GM23338 (cell line): Measurements from ENCODE around the gene PIP5K1C. TPM values are rescaled to one million over a fixed set of nuclear protein-coding genes. Genes with fewer than 3 reads are reported as not detected.

Experiments used
- ATAC-seq: fragments of 200-7000 bp; cut with Tn5 transposase; 3 replicates; pipeline ENCODE4 v1.9.1; 2020
- DNase-seq: peaks from one replicate; pipeline ENCODE4 v3.0.0-alpha.2; 2015; ENCODE audit warnings: low spot score
- H2AFZ ChIP-seq: fragments of 200-600 bp; sonication (generic); 2 replicates; pipeline ENCODE4 v1.8.0; 2016; ENCODE audit warnings: antibody characterized with exemption, mild to moderate bottlenecking, moderate library complexity
- H3F3A ChIP-seq: fragments of 200-600 bp; sonication (generic); replicated peaks from 2 replicates; pipeline ENCODE4 v1.8.0; 2017; ENCODE audit warnings: antibody characterized with exemption, mixed run types, low read depth
- H3K27ac ChIP-seq: fragments of 200-600 bp; sonication (generic); 2 replicates; pipeline ENCODE4 v1.6.1; 2016; ENCODE audit warnings: low read depth
- H3K27me3 ChIP-seq: fragments of 200-600 bp; sonication (generic); 2 replicates; pipeline ENCODE4 v1.8.0; 2016; ENCODE audit warnings: mild to moderate bottlenecking, mixed run types, moderate library complexity; ENCODE audit not compliant: insufficient read depth
- H3K36me3 ChIP-seq: fragments of 200-600 bp; sonication (generic); 2 replicates; pipeline ENCODE4 v1.8.0; 2016; ENCODE audit warnings: mild to moderate bottlenecking; ENCODE audit not compliant: insufficient read depth
- H3K4me1 ChIP-seq: fragments of 200-600 bp; sonication (generic); 2 replicates; pipeline ENCODE4 v1.8.0; 2016; ENCODE audit warnings: mild to moderate bottlenecking, moderate library complexity; ENCODE audit not compliant: insufficient read depth
- H3K4me2 ChIP-seq: fragments of 200-600 bp; sonication (generic); 2 replicates; pipeline ENCODE4 v1.7.1; 2017; ENCODE audit warnings: mixed run types
- H3K4me3 ChIP-seq: fragments of 200-600 bp; sonication (generic); 2 replicates; pipeline ENCODE4 v1.6.1; 2016; ENCODE audit warnings: mixed run types
- H3K79me2 ChIP-seq: fragments of 200-600 bp; sonication (generic); replicated peaks from 2 replicates; pipeline ENCODE4 v1.8.0; 2017; ENCODE audit warnings: mild to moderate bottlenecking; ENCODE audit not compliant: insufficient read depth
- H3K9me2 ChIP-seq: fragments of 200-600 bp; sonication (generic); 2 replicates; pipeline ENCODE4 v1.8.0; 2017; ENCODE audit not compliant: insufficient read depth
- H4K20me1 ChIP-seq: fragments of 200-600 bp; sonication (generic); replicated peaks from 2 replicates; pipeline ENCODE4 v1.8.0; 2017; ENCODE audit warnings: mild to moderate bottlenecking; ENCODE audit not compliant: insufficient read depth
- H3K27ac Mint-ChIP-seq: 2 replicates; pipeline ENCODE4 v1.8.0; 2020; ENCODE audit warnings: inconsistent platforms, mild to moderate bottlenecking, moderate library complexity, mixed read lengths
- H3K27me3 Mint-ChIP-seq: 3 replicates; pipeline ENCODE4 v1.8.0; 2022; ENCODE audit warnings: low read depth, mild to moderate bottlenecking, moderate library complexity, mixed read lengths, inconsistent platforms; ENCODE audit not compliant: insufficient read depth, poor library complexity
- H3K36me3 Mint-ChIP-seq: 3 replicates; pipeline ENCODE4 v1.8.0; 2021; ENCODE audit warnings: low read depth, mild to moderate bottlenecking, inconsistent platforms, moderate library complexity, mixed read lengths
- H3K4me1 Mint-ChIP-seq: 3 replicates; pipeline ENCODE4 v1.8.0; 2020; ENCODE audit warnings: mild to moderate bottlenecking, inconsistent platforms, mixed read lengths
- H3K4me3 Mint-ChIP-seq: 3 replicates; pipeline ENCODE4 v1.8.0; 2021; ENCODE audit warnings: moderate library complexity, mild to moderate bottlenecking, inconsistent platforms, mixed read lengths
- H3K9me3 Mint-ChIP-seq: 3 replicates; pipeline ENCODE4 v1.8.0; 2020; ENCODE audit warnings: moderate library complexity, mild to moderate bottlenecking, inconsistent platforms, mixed read lengths
- CREB1 ChIP-seq: fragments of 250-450 bp; sonication (Bioruptor Pico); IDR thresholded peaks from 2 replicates; pipeline ENCODE4 v1.5.0; 2020; ENCODE audit warnings: low read depth, mild to moderate bottlenecking, moderate library complexity
- EZH2 ChIP-seq: fragments of 200-600 bp; sonication (generic); IDR thresholded peaks from one replicate; pipeline ENCODE4 v1.8.0; 2017; ENCODE audit warnings: antibody characterized with exemption, mild to moderate bottlenecking, low read depth; ENCODE audit not compliant: unreplicated experiment
- EZH2phosphoT487 ChIP-seq: fragments of 200-600 bp; sonication (generic); IDR thresholded peaks from one replicate; pipeline ENCODE4 v1.8.1; 2018; ENCODE audit warnings: antibody characterized with exemption; ENCODE audit not compliant: unreplicated experiment
- JUNB ChIP-seq: IDR thresholded peaks from one replicate; pipeline ENCODE4 v1.6.1; 2016; ENCODE audit warnings: antibody characterized with exemption; ENCODE audit not compliant: unreplicated experiment
- NANOG ChIP-seq: IDR thresholded peaks from 2 replicates; pipeline ENCODE4 v1.6.1; 2016; ENCODE audit warnings: antibody characterized with exemption, borderline replicate concordance
- POLR2AphosphoS5 ChIP-seq: IDR thresholded peaks from 2 replicates; pipeline ENCODE4 v1.6.1; 2016; ENCODE audit warnings: antibody characterized with exemption, low read depth
- STAT1 ChIP-seq: IDR thresholded peaks from one replicate; pipeline ENCODE4 v1.6.1; 2016; ENCODE audit warnings: antibody characterized with exemption; ENCODE audit not compliant: unreplicated experiment
- ZNF114 ChIP-seq: fragments of 250-450 bp; sonication (Bioruptor Pico); IDR thresholded peaks from 2 replicates; pipeline ENCODE4 v1.5.0; 2020; ENCODE audit warnings: mild to moderate bottlenecking, moderate library complexity
- ZNF331 ChIP-seq: fragments of 250-450 bp; sonication (Bioruptor Pico); IDR thresholded peaks from 2 replicates; pipeline ENCODE4 v1.5.0; 2020; ENCODE audit warnings: low read depth, mild to moderate bottlenecking, moderate library complexity
- polyA plus RNA-seq: library from polyadenylated mRNA; unstranded; fragments of >200 nt; fragmentation: Nextera tagmentation; extraction: Ambion mirVana; gene quantifications from 2 replicates; pipeline ENCODE4 v1.2.1, GENCODE V29; 2016
- total RNA-seq: library from RNA; depleted of rRNA; stranded (reverse); fragments of >200 nt; shearing (Covaris generic); gene quantifications from 2 replicates; pipeline ENCODE4 v1.2.3, GENCODE V29; 2014
- TF ChIP-seq, protein P1 (sequence below): IDR thresholded peaks from 2 replicates; pipeline ENCODE4 v1.6.1; 2016; ENCODE audit warnings: antibody characterized with exemption
- TF ChIP-seq, protein P2 (sequence below): fragments of 250-450 bp; sonication (Bioruptor Pico); IDR thresholded peaks from 2 replicates; pipeline ENCODE4 v1.5.0; 2020; ENCODE audit warnings: mild to moderate bottlenecking, moderate library complexity
- TF ChIP-seq, protein P3 (sequence below): IDR thresholded peaks from one replicate; pipeline ENCODE4 v1.6.1; 2018; ENCODE audit warnings: antibody characterized with exemption; ENCODE audit not compliant: unreplicated experiment
- TF ChIP-seq, protein P4 (sequence below), 2 experiments: fragments of 200-600 bp in 1 of 2; sonication (generic) in 1 of 2; conservative IDR thresholded peaks; 2 replicates each; pipeline versions ENCODE4 v1.5.1 to v1.6.1; 2016 to 2017; ENCODE audit warnings: antibody characterized with exemption in 2 of 2, low read depth in 2 of 2, mild to moderate bottlenecking in 2 of 2, moderate library complexity in 1 of 2

The PIP5K1C gene
- total and polyA plus RNA-seq, 2 experiments from 2014 or later, result 11.8 to 46.7 TPM

DNA sequence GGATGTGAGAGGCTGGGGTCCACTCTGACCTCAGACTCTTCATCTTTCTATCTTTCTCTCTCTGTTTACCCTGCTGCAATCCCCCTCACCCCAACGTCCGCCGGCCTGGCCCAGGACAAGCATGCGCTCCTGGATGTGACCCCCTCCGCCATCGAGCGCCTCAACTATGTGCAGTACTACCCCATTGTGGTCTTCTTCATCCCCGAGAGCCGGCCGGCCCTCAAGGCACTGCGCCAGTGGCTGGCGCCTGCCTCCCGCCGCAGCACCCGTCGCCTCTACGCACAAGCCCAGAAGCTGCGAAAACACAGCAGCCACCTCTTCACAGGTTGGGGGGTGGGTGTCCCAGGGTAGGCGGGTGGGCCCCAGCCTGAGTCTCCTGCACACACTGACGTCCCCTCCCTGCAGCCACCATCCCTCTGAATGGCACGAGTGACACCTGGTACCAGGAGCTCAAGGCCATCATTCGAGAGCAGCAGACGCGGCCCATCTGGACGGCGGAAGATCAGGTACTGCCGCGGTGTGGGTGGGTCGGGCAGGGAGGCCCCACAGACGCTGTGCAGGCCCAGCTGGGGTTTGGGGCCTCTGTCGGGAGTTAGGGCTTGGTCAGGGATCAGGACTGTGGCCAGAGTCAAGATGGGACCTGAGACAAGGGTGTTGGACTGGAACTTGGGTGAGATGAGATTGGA lies 46.2 kb upstream of the PIP5K1C start:
- TF ChIP-seq ZNF114 (CRISPR knock-in tag) (no peak), ZNF331 (CRISPR knock-in tag) (no peak), EZH2 (no peak), NANOG (no peak), STAT1 (no peak), POLR2AphosphoS5 (no peak), CREB1 (CRISPR knock-in tag) (no peak), EZH2phosphoT487 (no peak), JUNB (no peak)
- TF ChIP-seq, protein P1, sequence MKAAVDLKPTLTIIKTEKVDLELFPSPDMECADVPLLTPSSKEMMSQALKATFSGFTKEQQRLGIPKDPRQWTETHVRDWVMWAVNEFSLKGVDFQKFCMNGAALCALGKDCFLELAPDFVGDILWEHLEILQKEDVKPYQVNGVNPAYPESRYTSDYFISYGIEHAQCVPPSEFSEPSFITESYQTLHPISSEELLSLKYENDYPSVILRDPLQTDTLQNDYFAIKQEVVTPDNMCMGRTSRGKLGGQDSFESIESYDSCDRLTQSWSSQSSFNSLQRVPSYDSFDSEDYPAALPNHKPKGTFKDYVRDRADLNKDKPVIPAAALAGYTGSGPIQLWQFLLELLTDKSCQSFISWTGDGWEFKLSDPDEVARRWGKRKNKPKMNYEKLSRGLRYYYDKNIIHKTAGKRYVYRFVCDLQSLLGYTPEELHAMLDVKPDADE, result no peak
- TF ChIP-seq, protein P2, sequence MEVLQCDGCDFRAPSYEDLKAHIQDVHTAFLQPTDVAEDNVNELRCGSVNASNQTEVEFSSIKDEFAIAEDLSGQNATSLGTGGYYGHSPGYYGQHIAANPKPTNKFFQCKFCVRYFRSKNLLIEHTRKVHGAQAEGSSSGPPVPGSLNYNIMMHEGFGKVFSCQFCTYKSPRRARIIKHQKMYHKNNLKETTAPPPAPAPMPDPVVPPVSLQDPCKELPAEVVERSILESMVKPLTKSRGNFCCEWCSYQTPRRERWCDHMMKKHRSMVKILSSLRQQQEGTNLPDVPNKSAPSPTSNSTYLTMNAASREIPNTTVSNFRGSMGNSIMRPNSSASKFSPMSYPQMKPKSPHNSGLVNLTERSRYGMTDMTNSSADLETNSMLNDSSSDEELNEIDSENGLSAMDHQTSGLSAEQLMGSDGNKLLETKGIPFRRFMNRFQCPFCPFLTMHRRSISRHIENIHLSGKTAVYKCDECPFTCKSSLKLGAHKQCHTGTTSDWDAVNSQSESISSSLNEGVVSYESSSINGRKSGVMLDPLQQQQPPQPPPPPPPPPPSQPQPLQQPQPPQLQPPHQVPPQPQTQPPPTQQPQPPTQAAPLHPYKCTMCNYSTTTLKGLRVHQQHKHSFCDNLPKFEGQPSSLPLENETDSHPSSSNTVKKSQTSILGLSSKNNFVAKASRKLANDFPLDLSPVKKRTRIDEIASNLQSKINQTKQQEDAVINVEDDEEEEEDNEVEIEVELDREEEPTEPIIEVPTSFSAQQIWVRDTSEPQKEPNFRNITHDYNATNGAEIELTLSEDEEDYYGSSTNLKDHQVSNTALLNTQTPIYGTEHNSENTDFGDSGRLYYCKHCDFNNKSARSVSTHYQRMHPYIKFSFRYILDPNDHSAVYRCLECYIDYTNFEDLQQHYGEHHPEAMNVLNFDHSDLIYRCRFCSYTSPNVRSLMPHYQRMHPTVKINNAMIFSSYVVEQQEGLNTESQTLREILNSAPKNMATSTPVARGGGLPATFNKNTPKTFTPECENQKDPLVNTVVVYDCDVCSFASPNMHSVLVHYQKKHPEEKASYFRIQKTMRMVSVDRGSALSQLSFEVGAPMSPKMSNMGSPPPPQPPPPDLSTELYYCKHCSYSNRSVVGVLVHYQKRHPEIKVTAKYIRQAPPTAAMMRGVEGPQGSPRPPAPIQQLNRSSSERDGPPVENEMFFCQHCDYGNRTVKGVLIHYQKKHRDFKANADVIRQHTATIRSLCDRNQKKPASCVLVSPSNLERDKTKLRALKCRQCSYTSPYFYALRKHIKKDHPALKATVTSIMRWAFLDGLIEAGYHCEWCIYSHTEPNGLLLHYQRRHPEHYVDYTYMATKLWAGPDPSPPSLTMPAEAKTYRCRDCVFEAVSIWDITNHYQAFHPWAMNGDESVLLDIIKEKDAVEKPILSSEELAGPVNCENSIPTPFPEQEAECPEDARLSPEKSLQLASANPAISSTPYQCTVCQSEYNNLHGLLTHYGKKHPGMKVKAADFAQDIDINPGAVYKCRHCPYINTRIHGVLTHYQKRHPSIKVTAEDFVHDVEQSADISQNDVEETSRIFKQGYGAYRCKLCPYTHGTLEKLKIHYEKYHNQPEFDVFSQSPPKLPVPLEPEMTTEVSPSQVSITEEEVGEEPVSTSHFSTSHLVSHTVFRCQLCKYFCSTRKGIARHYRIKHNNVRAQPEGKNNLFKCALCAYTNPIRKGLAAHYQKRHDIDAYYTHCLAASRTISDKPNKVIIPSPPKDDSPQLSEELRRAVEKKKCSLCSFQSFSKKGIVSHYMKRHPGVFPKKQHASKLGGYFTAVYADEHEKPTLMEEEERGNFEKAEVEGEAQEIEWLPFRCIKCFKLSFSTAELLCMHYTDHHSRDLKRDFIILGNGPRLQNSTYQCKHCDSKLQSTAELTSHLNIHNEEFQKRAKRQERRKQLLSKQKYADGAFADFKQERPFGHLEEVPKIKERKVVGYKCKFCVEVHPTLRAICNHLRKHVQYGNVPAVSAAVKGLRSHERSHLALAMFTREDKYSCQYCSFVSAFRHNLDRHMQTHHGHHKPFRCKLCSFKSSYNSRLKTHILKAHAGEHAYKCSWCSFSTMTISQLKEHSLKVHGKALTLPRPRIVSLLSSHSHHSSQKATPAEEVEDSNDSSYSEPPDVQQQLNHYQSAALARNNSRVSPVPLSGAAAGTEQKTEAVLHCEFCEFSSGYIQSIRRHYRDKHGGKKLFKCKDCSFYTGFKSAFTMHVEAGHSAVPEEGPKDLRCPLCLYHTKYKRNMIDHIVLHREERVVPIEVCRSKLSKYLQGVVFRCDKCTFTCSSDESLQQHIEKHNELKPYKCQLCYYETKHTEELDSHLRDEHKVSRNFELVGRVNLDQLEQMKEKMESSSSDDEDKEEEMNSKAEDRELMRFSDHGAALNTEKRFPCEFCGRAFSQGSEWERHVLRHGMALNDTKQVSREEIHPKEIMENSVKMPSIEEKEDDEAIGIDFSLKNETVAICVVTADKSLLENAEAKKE (CRISPR knock-in tag), result no peak
- TF ChIP-seq, protein P3, sequence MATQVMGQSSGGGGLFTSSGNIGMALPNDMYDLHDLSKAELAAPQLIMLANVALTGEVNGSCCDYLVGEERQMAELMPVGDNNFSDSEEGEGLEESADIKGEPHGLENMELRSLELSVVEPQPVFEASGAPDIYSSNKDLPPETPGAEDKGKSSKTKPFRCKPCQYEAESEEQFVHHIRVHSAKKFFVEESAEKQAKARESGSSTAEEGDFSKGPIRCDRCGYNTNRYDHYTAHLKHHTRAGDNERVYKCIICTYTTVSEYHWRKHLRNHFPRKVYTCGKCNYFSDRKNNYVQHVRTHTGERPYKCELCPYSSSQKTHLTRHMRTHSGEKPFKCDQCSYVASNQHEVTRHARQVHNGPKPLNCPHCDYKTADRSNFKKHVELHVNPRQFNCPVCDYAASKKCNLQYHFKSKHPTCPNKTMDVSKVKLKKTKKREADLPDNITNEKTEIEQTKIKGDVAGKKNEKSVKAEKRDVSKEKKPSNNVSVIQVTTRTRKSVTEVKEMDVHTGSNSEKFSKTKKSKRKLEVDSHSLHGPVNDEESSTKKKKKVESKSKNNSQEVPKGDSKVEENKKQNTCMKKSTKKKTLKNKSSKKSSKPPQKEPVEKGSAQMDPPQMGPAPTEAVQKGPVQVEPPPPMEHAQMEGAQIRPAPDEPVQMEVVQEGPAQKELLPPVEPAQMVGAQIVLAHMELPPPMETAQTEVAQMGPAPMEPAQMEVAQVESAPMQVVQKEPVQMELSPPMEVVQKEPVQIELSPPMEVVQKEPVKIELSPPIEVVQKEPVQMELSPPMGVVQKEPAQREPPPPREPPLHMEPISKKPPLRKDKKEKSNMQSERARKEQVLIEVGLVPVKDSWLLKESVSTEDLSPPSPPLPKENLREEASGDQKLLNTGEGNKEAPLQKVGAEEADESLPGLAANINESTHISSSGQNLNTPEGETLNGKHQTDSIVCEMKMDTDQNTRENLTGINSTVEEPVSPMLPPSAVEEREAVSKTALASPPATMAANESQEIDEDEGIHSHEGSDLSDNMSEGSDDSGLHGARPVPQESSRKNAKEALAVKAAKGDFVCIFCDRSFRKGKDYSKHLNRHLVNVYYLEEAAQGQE, result no peak
- TF ChIP-seq, protein P4, sequence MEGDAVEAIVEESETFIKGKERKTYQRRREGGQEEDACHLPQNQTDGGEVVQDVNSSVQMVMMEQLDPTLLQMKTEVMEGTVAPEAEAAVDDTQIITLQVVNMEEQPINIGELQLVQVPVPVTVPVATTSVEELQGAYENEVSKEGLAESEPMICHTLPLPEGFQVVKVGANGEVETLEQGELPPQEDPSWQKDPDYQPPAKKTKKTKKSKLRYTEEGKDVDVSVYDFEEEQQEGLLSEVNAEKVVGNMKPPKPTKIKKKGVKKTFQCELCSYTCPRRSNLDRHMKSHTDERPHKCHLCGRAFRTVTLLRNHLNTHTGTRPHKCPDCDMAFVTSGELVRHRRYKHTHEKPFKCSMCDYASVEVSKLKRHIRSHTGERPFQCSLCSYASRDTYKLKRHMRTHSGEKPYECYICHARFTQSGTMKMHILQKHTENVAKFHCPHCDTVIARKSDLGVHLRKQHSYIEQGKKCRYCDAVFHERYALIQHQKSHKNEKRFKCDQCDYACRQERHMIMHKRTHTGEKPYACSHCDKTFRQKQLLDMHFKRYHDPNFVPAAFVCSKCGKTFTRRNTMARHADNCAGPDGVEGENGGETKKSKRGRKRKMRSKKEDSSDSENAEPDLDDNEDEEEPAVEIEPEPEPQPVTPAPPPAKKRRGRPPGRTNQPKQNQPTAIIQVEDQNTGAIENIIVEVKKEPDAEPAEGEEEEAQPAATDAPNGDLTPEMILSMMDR (conservative IDR thresholded peaks at IDR 0.05; ENCODE audit: low read depth in 2 of 2), result no peak
- H3F3A ChIP-seq, result no peaks in the 10 kb centered on the region
- no peaks in the 10 kb centered on the region for H3K79me2 ChIP-seq
- H3K9me2 ChIP-seq, result no peaks in the 10 kb centered on the region
- Mint-ChIP-seq H3K9me3 (no peaks in the 10 kb centered on the region), H3K4me1 (no peaks in the 10 kb centered on the region), H3K36me3 (peaks cover 8% of the 10 kb centered on the region; the same call in 2 of the 3 replicates), H3K4me3 (no peak overlapping the region), H3K27ac (no peak overlapping the region), H3K27me3 (peaks cover 6% of the 10 kb centered on the region)
- H3K4me1 ChIP-seq, result no peaks in the 10 kb centered on the region
- no peak overlapping the region for H2AFZ ChIP-seq
- no peaks in the 10 kb centered on the region for H3K36me3 ChIP-seq
- ATAC-seq, result no peak
- H4K20me1 ChIP-seq, result no peaks in the 10 kb centered on the region
- H3K4me2 ChIP-seq, result no peak overlapping the region
- no peak overlapping the region for H3K27ac ChIP-seq
- DNase-seq, result no peak
- H3K27me3 ChIP-seq, result no peaks in the 10 kb centered on the region
- H3K4me3 ChIP-seq, result no peak overlapping the region
